CD4-positive, alpha-beta T cell treated with Interferon gamma for 1 hour (primary cell): ENCODE measurements around the gene ATP11B.
A peak's percentile ranks its signal among the peaks of the same experiment; 100 is the strongest.

Experiments
- DNase-seq: peaks from one replicate; pipeline ENCODE4 v3.0.0-alpha.2; 2020

The ATP11B gene

GRCh38 chr3:182962166-182962565, 168.9 kb downstream of the ATP11B start:
- no peak for DNase-seq

GRCh38 chr3:182964179-182964578, 170.9 kb downstream of the ATP11B start:
- no peak for DNase-seq

- DNase-seq, result no peak
These were observed 172.6 kb downstream of the ATP11B start for GRCh38 chr3:182965861-182966366.

GRCh38 chr3:182967218-182968204, 174.2 kb downstream of the ATP11B start:
- peak; percentile 1 for DNase-seq

GRCh38 chr3:182969277-182969676, 176.0 kb downstream of the ATP11B start:
- no peak for DNase-seq

GRCh38 chr3:182969853-182970252, 176.5 kb downstream of the ATP11B start:
- no peak for DNase-seq

- no peak for DNase-seq
These were observed 177.6 kb downstream of the ATP11B start for GRCh38 chr3:182970811-182971418.
